GM21737 (cell line): ENCODE measurements around the gene PAQR4.
"Not testable (repeated sequence)": the region's sequence is repeated elsewhere in the genome, so short reads cannot be mapped to it uniquely, and the experiment has no call there.

Experiments used
- ATAC-seq: cut with Tn5 transposase; IDR thresholded peaks from one replicate; pipeline ENCODE4 v1.9.1; 2021; ENCODE audit warnings: mild to moderate bottlenecking, moderate library complexity; ENCODE audit not compliant: unreplicated experiment

The PAQR4 gene

DNA sequence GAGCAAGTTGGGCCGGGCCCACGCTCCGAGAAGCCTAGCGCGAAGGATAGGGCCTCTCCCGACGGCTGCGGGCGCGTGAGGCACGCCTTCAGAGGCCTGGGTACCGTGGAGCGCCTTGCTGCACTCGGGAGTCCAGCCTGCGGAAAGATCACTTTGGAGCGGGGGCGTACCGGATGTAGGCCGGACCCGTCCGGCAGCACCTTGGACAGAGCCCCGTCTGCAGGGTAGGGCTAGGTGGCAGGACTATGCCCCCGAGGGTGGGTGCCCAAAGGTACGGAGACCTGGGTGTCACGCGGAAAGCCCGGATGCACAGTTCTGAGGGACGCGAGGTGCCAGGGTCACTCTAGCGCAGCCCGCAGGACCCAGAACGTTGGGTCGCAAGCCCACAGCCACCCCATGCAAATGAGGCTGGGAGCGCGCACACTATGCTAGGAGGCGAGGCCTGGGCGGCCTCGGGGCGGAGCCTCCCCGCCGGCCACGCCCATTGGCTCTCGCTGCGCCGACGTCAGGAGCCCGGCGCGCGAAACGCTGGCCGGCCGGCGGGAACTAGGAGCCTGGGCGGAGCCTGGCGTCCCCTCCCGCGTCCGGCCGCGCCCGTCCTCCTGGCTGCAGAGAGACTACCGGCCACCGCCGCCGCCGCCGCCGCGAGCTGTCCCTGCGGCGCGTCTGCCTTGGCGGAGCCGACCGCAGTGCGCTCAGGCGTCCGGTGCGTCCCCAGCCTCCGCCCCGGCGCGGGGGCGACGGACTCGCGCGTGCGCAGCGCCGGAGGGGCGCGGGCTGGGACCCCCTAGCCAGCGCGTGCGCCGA, at the start of gene PAQR4:
TSS of gene PAQR4 (plus strand) at position 611 of the 807 bp plus-strand sequence. CDS start 327 bp downstream, outside the sequence.
- peak; percentile 68 for ATAC-seq

- no peak for ATAC-seq
Measured at GRCh38 chr16:2919511-2920255, 49.5 kb upstream of the PAQR4 start.

DNA sequence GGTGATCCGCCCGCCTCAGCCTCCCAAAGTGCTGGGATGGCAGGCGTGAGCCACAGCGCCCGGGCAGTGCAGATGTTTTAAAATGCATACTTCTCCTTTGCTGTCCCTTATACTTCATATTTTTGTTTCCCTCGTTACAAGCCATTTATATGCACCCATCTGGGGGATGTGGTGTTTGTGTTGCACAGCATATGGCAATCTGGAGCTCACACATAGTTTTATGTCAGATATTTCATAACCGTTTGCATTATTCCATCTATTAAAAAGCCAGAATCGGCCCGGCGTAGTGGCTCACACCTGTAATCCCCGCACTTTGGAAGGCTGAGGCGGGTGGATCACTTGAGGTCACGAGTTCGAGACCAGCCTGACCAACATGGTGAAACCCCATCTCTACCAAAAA, 45.7 kb upstream of the PAQR4 start:
- no peak for ATAC-seq

- no peak for ATAC-seq
Measured at GRCh38 chr16:2924901-2925755, 44.0 kb upstream of the PAQR4 start.

DNA sequence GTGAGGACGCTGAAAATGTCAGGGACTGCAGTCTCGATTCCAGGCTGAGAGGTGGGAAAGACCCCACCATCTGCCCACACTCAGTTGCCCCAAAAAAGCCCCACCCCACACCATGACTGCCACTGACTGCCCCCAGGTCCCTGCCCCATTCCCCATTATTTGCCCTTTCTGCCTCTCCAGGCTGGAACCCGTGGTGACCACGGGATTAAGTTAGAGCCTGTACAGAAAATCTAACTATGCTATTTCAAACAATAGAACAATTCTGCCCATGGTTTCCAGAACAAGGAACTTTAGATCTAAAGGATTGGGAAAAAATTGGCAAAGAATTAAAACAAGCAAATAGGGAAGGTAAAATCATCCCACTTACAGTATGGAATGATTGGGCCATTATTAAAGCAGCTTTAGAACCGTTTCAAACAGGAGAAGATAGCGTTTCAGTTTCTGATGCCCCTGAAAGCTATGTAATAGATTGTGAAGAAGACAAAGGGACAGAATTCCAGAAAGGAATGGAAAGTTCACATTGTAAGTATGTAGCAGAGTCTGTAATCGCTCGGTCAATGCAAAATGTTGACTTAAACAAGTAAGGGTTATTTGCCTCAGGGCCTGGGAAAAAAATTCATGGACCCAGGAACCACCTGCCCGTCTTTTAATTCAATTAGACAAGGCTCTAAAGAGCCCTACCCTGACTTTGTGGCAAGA, 43.0 kb upstream of the PAQR4 start:
- ATAC-seq: no peak

DNA sequence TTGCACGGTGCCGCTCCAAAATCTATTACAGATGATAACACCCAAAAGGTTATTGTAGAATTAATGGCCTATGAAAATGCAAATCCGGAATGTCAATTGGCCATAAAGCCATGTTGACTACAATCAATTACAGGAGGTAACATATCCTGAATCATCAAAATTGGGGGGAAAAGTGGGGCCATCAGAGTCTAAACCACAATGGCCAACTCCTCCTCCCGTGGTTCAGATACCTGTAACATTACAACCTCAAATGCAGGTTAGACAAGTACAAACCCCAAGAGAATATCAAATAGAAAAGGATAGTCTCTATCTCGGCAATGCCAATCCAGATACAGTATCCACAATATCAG, 42.5 kb upstream of the PAQR4 start:
- no peak for ATAC-seq

DNA sequence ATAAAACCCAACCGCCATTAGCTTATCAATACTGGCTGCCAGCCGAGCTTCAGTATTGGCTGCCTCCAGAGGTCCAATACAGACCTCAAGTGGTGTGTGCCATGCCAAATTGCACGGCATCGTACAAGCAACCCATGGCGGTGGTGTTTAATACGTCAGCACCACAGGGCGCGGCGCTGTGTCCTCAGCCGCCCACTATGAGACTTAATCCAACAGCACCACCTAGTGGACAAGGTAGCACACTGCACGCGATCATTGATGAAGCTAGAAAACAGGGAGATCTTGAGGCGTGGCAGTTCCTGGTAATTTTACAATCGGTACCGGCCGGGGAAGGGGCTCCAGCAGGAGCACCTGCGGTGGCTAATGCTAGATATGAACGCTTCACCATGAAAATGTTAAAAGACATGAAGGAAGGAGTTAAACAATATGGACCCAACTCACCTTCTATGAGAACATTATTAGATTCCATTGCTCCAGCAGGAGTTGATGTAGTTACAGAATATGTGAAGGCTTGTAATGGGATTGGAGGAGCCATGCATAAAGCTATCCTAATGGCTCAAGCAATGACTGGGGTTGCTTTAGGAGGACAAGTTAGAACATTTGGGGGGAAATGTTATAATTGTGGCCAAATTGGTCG, 42.0 kb upstream of the PAQR4 start:
- ATAC-seq: no peak

- not testable (repeated sequence) for ATAC-seq
Measured at GRCh38 chr16:2928151-2928550, 41.0 kb upstream of the PAQR4 start.

- ATAC-seq: no peak
Measured at GRCh38 chr16:2928796-2929195, 40.4 kb upstream of the PAQR4 start.

DNA sequence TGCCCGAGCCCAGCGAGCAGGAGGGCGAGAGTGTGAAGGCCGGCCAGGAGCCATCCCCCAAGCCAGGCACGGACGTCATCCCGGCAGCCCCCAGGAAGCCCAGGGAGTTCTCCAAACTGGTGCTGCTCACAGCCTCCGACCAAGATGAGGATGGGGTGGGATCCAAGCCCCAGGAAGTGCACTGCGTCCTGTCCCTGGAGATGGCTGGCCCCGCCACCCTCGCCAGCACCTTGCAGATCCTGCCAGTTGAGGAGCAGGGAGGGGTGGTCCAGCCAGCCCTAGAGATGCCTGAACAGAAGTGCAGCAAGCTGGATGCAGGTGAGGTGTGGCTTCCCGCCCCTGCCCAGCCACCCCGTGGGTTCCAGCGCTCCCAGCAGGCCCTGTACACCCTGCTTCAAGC, 39.5 kb upstream of the PAQR4 start:
- no peak for ATAC-seq

GRCh38 chr16:2930236-2930635, 38.9 kb upstream of the PAQR4 start:
- no peak for ATAC-seq

DNA sequence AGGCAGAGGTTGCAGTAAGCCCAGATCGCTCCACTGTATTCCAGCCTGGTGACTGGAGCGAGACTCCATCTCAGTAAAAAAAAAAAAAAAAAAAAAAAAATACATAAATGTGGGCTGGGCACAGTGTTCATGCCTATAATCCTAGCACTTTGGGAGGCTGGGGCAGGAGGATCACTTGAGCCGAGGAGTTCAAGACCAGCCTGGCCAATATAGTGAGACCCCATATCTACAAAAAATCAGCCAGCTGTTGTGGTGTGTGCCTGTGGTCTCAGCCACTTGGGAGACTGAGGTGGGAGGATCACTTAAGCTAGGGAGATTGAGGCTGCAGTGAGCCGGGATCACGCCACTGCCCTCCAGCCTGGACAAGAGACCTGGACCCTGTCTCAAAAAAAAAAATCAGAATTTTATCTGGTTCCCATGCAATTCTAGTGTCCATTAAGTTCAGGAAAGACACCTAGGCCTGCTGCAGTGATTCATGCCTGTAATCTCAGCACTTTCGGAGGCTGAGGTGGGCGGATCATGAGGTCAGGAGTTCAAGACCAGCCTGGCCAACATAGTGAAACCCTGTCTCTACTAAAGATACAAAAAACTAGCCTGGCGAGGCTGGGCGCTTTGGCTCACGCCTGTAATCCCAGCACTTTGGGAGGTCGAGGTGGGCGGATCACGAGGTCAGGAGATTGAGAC, 37.8 kb upstream of the PAQR4 start:
- ATAC-seq: not testable (repeated sequence)

DNA sequence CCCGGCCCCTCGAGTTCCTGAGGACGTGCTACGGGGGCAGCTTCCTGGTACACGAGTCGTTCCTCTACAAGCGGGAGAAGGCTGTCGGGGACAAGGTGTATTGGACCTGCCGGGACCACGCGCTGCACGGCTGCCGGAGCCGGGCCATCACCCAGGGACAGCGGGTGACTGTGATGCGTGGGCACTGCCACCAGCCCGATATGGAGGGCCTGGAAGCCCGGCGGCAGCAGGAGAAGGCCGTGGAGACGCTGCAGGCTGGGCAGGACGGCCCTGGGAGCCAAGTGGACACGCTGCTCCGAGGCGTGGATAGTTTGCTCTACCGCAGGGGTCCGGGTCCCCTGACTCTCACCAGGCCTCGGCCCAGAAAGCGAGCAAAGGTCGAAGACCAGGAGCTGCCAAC, 36.0 kb upstream of the PAQR4 start:
- ATAC-seq: no peak

GRCh38 chr16:2933701-2934100, 35.4 kb upstream of the PAQR4 start:
- no peak for ATAC-seq

- no peak for ATAC-seq
Measured at GRCh38 chr16:2934450-2934849, 34.7 kb upstream of the PAQR4 start.

DNA sequence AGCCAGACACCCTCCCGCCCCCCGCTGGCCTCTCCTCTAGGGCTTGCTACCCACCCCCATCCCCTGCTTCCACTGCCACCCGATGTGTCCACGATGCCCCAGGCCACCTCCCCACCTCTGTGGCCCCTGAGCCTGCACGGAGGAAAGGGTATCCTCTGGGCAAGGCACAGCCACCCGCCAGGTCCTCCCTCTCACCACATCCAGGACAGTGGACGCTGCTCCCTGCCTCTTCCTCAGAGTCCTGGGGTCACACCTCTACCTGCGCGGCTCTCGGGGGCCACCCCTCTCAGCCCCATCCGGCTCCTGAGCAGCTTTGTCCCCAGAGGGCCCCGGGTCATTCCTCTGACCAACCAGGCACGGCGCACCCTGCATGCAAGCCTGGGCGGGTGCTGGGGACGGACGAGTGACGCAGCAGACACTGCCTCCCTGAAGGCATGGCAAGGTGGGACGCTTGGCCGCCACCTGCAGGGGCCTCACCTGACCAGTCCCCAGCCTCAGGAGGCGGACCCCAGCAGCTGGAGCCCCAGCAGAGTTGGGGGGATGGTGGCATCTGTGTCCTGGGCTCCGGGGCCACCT, 32.6 kb upstream of the PAQR4 start:
- ATAC-seq: no peak

DNA sequence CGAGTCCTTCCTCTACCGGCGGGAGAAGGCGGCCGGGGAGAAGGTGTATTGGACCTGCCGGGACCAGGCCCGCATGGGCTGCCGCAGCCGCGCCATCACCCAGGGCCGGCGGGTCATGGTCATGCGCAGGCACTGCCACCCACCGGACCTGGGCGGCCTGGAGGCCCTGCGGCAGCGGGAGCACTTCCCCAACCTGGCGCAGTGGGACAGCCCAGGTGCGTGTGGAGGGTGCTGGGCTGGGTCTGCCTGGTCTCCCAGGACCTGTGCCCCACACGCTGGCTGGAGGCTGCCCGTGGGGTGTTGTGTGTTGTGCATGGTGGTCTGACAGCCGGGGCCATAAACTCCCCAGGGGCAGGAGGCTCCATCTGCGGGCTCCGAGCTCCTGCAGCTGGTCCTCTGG, 32.0 kb upstream of the PAQR4 start:
- ATAC-seq: no peak

- ATAC-seq: no peak
Measured at GRCh38 chr16:2938206-2938605, 30.9 kb upstream of the PAQR4 start.

DNA sequence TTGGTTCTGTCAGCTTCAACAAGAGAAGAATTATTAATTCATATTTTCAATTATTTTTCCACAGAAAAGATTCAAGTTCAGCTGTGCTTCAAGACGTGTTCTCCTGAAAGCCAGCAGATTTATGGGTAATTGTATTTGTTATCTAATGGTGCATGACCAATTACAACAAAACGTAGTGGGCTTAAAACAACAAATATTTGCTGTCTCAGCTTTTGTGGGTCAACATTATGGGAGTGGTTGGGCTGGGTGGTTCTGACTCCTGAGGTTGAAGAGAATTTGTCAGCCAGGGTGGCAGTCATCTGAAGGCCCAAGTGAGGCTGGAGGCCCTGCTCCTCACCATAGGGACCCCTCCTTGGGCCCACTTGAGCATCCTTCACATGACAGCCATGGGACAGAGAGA, 29.2 kb upstream of the PAQR4 start:
- no peak for ATAC-seq
